RWPE2 (cell line): ENCODE results near the gene SORCS2.
A peak's percentile ranks its signal among the peaks of the same experiment; 100 is the strongest.

Experiments
- ATAC-seq: fragments of 200-7000 bp; cut with Tn5 transposase; 3 replicates; pipeline ENCODE4 v1.9.1; 2021; ENCODE audit warnings: low read depth
- DNase-seq: peaks from one replicate; pipeline ENCODE4 v3.0.0-alpha.2; 2020; ENCODE audit warnings: low spot score
- H3K27ac ChIP-seq: fragments of 450-650 bp; 2 replicates; pipeline ENCODE4 v1.5.1; 2017; ENCODE audit warnings: mild to moderate bottlenecking; ENCODE audit not compliant: poor library complexity, severe bottlenecking
- H3K27me3 ChIP-seq: fragments of 250-450 bp; sonication (Bioruptor Pico); 2 replicates; pipeline ENCODE4 v1.5.1; 2021; ENCODE audit warnings: mild to moderate bottlenecking, moderate library complexity; ENCODE audit not compliant: insufficient read depth, poor library complexity, severe bottlenecking
- H3K36me3 ChIP-seq: fragments of 250-450 bp; sonication (Bioruptor Pico); 2 replicates; pipeline ENCODE4 v1.5.1; 2020; ENCODE audit warnings: low read depth, mild to moderate bottlenecking, moderate library complexity
- H3K4me1 ChIP-seq: fragments of 250-450 bp; sonication (Bioruptor Pico); 2 replicates; pipeline ENCODE4 v1.5.1; 2021; ENCODE audit warnings: mild to moderate bottlenecking, moderate library complexity; ENCODE audit not compliant: insufficient read depth, poor library complexity, severe bottlenecking
- H3K4me3 ChIP-seq: fragments of 250-450 bp; sonication (Bioruptor Pico); 2 replicates; pipeline ENCODE4 v1.5.1; 2021; ENCODE audit warnings: mild to moderate bottlenecking, moderate library complexity; ENCODE audit not compliant: severe bottlenecking
- H3K9me3 ChIP-seq: fragments of 250-450 bp; sonication (Bioruptor Pico); 2 replicates; pipeline ENCODE4 v1.5.1; 2021; ENCODE audit warnings: mild to moderate bottlenecking, moderate library complexity; ENCODE audit not compliant: severe bottlenecking
- CTCF ChIP-seq: fragments of 450-650 bp; IDR thresholded peaks from one replicate; pipeline ENCODE4 v1.5.1; 2017; ENCODE audit warnings: mild to moderate bottlenecking, moderate library complexity; ENCODE audit not compliant: poor library complexity, severe bottlenecking

The SORCS2 gene

GRCh38 chr4:7723625-7724024 is 531.3 kb downstream of the SORCS2 start:
- Histone ChIP-seq H3K27ac (no peak overlapping the region), H3K9me3 (no peaks in the 10 kb centered on the region), H3K4me1 (no peaks in the 10 kb centered on the region)

GRCh38 chr4:7725951-7726350 is 533.6 kb downstream of the SORCS2 start:
- Histone ChIP-seq H3K4me3 (no peak overlapping the region), H3K27ac (no peak overlapping the region), H3K9me3 (no peaks in the 10 kb centered on the region), H3K36me3 (no peaks in the 10 kb centered on the region), H3K27me3 (no peaks in the 10 kb centered on the region), H3K4me1 (no peaks in the 10 kb centered on the region)
- DNase-seq (no peak), ATAC-seq (peak; percentile 87)
- TF ChIP-seq CTCF, result no peak

More at GRCh38 chr4:7723625-7724024, 531.3 kb downstream of the SORCS2 start:
- DNase-seq, result no peak
- TF ChIP-seq CTCF, result no peak
- no peak for ATAC-seq
- Histone ChIP-seq H3K36me3 (no peaks in the 10 kb centered on the region), H3K27me3 (no peaks in the 10 kb centered on the region), H3K4me3 (no peak overlapping the region)

GRCh38 chr4:7726665-7727413 is 534.5 kb downstream of the SORCS2 start:
- DNase-seq, result no peak
- no peak for TF ChIP-seq CTCF
- no peak overlapping the region for H3K4me3 ChIP-seq
- H3K27ac ChIP-seq, result no peak overlapping the region
- no peaks in the 10 kb centered on the region for H3K9me3 ChIP-seq
- ATAC-seq, result no peak
- H3K36me3 ChIP-seq, result no peaks in the 10 kb centered on the region
- H3K27me3 ChIP-seq, result no peaks in the 10 kb centered on the region
- no peaks in the 10 kb centered on the region for H3K4me1 ChIP-seq

GRCh38 chr4:7727749-7728148 is 535.4 kb downstream of the SORCS2 start:
- H3K9me3 ChIP-seq, result no peaks in the 10 kb centered on the region
- H3K27me3 ChIP-seq, result no peaks in the 10 kb centered on the region
- H3K27ac ChIP-seq, result no peak overlapping the region
- DNase-seq (no peak), ATAC-seq (peak; percentile 48; the same call in 2 of the 3 replicates)
- H3K36me3 ChIP-seq, result no peaks in the 10 kb centered on the region
- TF ChIP-seq CTCF, result no peak
- H3K4me1 ChIP-seq, result no peaks in the 10 kb centered on the region
- H3K4me3 ChIP-seq, result no peak overlapping the region

- Histone ChIP-seq H3K27me3 (no peaks in the 10 kb centered on the region), H3K36me3 (no peaks in the 10 kb centered on the region), H3K9me3 (no peaks in the 10 kb centered on the region), H3K4me3 (no peak overlapping the region), H3K4me1 (no peaks in the 10 kb centered on the region), H3K27ac (no peak overlapping the region)
- DNase-seq (no peak), ATAC-seq (no peak)
- no peak for TF ChIP-seq CTCF
Observed at GRCh38 chr4:7731437-7731836, 539.1 kb downstream of the SORCS2 start.
